GM18951 (cell line): ENCODE results near the gene GABRB2.

ENCODE experiments used
- POLR2A ChIP-seq: IDR thresholded peaks from 4 replicates; pipeline ENCODE4 v1.6.1; 2011; ENCODE audit warnings: mild to moderate bottlenecking; ENCODE audit not compliant: insufficient read length, insufficient read depth; ENCODE audit errors: extremely low read depth
- in situ Hi-C: fragments of 300-500 bp; cut with MboI; formaldehyde crosslinking; loops from one replicate; pipeline ENCODE4 v1.12.0; 2022; ENCODE audit warnings: low sequenced_read_pairs, mixed read lengths, inconsistent platforms; ENCODE audit not compliant: unreplicated experiment

The GABRB2 gene

DNA sequence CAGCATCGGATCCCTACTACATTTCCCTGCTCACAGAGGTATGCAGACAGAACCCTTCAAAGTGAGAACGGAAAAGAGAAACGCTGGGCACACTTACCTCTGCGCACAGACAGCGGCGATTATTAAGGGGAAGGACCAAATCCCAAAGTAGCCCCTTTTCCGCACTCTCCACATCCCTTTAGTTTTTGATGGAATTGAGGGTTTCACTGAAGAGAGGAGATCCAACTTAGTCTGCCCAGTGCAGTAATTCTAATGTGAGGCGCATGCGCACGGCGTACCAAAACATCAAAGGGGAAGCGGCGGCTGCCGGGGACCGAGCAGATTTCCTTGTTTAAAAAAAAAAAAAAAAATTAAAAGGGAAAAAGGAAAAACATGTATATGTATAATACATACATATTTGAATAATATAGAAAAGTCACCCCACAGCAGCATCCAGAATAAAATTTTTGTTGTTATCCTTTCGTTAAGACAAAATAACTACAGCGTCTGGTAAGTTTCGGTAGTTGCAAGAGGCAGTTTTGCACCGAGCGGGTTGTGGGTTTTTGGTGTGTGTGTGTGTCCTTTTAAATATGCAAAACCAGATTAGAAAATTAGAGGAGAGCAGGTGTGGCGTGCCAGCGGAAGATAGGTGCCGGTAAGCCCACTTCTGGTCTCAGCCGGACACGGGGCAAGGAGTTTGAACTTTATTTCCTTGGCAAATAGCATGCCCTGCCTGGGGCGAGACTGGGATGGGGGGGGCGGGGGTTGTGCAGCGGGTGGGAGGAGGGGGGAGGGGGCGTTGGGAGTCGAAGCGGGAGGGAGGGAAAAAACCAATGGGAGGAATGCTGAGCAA is at the start of gene GABRB2:
Gene GABRB2 (minus strand): TSS at position 256 of the 832 bp plus-strand sequence. CDS start 82 bp downstream, at position 174.
- no peak for TF ChIP-seq POLR2A
- in situ Hi-C loops: loop anchor here (25.0 kb wide), 1 partner anchor 1034 kb away; no protein-coding TSS in a partner anchor

DNA sequence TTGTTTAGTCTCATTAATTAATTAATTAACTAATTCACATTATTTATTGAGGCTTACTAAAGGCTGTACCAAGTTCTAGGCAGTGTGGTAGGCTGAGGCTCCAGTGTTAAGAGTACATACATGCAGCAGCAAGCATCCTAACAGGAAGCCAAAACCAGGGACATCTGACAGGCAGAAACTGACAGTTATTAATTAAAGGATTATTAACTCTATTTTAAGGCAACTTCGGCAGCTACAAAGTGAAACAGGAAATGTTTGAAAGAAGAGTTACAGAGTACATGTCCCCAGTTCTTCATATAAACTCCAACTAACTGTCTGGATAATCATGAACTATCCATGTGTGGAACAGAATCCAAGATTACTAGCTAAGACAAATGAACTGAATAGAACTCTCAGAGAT is 39.3 kb upstream of the GABRB2 start:
- in situ Hi-C loops: no loop called here
- no peak for TF ChIP-seq POLR2A

DNA sequence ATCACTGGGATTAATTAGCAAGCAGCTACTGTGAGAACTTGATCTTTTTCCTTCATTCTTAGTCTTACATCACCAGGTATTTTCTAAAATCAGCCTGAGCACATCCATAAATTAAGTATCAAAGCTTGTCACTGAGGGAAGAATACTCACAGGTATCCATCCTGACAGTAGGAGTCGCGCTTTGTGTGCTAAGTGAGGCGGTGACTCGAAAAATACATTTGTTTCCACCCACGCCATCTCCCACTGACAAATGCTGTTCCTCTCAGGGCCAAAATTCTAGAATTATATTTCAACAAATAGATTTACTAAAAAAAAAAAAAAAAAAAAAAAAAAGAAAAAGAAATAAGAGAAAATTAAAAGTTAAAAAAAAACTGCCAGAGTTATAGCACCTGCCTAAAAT is 34.1 kb upstream of the GABRB2 start:
- in situ Hi-C loops: no loop called here
- TF ChIP-seq POLR2A: no peak

DNA sequence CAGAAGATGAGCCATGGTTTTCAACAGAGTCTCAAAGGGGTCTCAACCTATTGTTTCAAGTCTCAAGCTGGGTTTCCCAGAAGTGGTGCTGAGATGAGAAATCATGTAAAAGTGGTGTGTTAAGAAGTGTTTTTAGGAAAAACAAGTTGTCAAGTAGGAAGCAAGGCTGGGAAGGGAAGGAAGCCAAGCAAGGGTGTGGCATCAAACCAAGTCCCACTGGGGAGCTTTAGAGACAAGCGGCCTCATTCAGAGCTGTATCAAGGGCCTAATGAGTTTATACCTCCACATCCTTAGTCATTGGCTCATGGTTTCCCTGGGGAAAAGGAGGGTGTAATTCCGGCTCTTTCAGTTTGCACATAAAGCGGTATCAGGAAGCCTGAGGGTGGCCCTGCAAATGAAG is 26.4 kb upstream of the GABRB2 start:
- in situ Hi-C loops: no loop called here
- no peak for TF ChIP-seq POLR2A

DNA sequence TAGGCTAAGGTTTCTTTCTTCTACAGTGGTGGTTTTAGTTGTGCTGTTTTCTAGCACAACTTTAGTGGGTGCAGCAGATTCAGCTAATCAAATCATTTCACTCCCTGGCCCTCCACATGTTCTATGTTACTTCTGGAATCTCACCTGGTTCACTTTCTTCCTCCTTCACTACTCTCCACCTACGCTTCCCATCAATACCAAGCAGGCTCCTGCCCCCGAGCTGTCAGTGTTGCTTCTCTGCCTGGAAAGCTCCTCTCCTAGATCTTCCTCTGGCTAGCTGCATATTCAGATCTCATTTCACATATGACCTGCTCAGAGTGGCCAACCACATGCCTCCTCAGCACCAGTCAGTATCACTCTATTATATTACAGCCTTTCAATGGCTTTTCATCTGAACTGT is 19.6 kb upstream of the GABRB2 start:
- no peak for TF ChIP-seq POLR2A
- in situ Hi-C loops: no loop called here

DNA sequence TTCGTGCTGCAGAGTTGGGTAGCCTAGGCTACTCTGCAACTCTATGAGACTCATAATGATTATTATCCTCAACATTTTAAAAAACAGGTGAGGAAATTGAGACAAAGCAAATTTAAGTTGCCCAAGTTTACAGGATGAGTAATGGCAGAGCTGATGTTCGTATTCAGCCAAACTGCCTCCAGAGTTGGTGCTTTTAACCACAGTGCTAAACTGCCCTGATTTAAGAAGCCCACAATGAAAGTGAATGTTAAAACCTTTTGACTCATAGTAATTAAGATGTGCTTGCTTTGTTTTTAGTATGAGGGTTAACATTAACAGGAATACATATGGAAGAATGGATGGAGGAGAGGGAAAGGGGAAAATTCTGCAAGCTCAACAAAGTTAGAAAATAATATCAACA is 15.9 kb upstream of the GABRB2 start:
- in situ Hi-C loops: no loop called here
- TF ChIP-seq POLR2A: no peak

DNA sequence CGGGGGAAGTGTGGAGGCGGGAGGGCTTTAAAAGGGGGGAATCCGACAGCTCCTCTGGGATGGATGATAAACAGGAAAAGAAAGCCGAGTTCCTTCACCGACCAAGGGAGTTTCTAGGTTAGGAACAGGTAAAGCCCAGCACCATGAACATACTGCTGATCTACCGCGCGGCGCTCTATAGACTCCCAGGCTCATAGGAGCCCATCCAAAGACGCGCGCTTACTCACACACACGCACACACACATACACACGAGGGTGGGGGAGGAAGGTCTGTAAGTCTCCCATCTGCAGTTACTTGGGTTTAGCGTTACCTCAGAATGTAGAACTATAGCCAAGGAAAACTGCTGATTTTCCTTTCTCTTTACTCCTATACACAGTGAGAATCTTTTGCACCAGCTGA is 2.6 kb upstream of the GABRB2 start:
- no peak for TF ChIP-seq POLR2A
- in situ Hi-C loops: loop anchor here (25.0 kb wide), 1 partner anchor 1037 kb away; no protein-coding TSS in a partner anchor

DNA sequence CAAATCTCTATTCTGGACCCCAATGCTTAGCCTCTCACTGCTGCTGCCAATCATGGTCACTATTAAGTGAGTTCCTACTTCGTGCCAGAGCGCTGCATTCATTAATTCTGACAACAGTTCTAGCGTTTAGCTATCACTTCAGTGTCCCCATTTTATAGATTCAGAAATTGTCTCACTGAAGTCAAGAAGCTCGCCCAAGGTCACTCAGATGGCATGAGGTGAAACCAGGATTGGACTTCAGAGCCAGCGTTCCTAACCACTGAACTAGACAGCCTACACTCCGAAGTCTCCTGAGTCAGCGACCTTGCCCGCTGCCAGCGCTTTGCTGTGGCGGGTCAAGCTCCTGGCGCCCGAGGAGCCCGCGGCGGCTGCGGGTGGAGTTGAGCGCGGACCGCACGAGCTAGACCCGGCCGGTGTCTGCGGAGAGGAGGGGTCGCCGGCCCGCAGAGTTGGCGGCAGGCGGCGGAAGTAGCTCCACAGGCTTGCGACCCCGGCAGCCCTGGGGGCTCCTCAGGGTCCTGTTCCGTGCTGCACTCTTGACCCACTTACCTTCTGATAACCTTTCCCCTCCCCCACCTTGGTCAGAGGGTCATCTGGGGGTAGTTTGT is 2.1 kb upstream of the GABRB2 start:
- in situ Hi-C loops: loop anchor here (25.0 kb wide), 1 partner anchor 1036 kb away; no protein-coding TSS in a partner anchor

DNA sequence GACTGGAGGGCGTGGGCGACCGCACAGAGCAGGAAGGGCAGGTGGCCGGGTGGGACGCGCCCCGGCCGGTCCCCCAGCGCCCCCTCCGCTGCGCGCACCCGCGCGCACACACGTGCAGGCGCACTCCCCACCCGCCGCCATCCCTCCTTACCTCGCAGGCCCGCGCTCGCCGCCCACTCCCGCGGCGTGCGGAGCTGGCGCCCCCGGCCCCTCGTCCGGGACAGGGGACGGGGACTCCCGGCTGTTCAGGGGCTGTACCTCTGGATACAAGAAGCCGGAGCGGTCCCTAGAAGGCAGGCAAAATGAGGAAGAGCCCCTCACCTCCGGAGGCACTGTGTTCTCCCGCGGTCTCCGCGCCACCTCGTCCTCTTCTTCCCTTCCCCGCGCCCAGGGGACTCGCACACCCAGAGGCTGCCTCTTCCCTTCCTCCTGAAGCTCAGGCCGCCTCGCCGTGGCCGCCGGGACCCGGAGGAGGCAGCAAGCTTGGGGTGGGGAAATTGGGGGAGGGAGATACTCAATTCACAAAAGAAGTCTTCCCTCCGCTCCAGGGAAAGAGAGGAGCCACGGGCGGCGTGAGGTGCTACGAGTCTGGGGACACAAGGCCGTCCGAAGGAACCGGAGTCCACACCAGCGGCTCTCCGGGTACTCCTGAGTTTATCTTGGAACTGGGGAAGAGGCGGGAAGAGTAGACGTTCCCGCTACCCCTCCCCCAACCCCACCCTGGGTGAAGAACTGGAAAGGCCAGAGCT is 1.4 kb upstream of the GABRB2 start:
- in situ Hi-C loops: loop anchor here (25.0 kb wide), 1 partner anchor 1036 kb away; no protein-coding TSS in a partner anchor

More for the DNA sequence above, 2.1 kb upstream of the GABRB2 start:
- TF ChIP-seq POLR2A: no peak

DNA sequence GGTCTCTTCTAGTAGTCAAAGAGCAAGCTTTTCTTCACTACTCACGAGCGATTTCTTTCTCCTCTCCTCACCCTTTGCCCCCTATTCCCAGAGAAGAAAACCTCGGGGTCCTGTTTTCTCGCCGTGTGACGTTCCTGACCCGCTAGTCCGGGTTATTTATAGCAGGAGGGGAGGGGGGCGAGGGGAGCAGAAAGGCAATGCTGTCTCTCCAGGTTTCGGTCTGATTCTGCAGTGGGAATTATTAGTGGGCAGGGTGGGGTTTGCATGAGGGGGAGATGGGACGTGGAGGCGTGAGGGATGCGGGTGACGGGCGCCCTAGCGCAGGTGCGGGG is 847 bp upstream of the GABRB2 start:
- in situ Hi-C loops: loop anchor here (25.0 kb wide), 1 partner anchor 1035 kb away; no protein-coding TSS in a partner anchor
- TF ChIP-seq POLR2A: no peak

More for the DNA sequence above, 1.4 kb upstream of the GABRB2 start:
- no peak for TF ChIP-seq POLR2A

DNA sequence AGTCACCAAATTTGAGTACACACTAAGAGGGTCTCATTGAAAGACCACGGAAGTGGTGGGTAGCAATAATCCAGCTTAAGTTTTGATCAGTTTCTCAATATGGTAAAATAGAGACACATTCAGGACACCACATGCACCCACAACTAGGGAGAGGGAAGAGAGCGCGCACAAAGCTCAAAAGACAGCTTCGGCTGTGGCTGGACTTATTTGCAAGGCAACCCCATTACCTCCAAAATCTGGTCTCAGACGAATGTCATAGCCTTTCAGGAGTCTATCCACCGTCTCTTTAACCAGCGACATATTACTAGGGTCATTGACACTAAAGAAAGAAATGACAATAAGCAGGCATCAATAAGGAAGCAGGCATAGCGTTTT is 443 bp downstream of the GABRB2 start:
- no peak for TF ChIP-seq POLR2A
- in situ Hi-C loops: loop anchor here (25.0 kb wide), 1 partner anchor 1034 kb away; no protein-coding TSS in a partner anchor

DNA sequence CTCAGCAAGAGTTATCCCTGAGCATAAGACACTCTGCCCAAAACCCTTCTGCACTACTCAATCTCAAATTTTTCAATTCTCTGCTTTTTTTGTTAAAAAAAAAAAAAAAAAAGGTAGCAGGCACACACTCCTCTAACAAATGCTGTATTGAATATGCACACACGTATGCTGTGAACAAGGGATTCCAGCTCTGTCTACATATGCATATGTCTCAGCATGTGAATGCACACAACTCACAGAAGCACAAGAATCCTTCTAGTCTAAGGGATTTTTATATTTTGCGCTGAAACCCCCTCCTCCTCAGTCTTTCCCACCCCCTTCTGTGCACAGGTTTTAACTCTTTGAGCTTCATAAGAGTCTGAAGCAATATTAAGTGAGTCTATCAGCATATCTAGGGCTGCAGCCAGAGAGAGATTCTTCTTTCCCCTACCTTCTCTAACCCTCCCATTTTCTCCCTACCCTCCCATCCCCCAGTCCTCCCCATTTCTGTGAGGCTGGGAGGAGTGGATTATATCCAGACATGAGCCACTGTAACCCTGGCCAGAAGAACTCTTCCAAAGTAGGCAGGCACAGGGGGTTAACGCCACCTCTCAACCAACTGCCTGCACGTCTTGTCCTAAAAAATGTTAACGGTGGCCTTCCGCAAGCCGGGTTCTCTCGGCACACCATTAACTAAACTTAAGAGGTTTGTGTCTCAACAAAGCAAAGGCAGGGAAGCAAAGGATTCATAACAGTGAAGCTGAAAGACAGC is 1.0 kb downstream of the GABRB2 start:
- in situ Hi-C loops: loop anchor here (25.0 kb wide), 1 partner anchor 1033 kb away; no protein-coding TSS in a partner anchor
- TF ChIP-seq POLR2A: no peak

DNA sequence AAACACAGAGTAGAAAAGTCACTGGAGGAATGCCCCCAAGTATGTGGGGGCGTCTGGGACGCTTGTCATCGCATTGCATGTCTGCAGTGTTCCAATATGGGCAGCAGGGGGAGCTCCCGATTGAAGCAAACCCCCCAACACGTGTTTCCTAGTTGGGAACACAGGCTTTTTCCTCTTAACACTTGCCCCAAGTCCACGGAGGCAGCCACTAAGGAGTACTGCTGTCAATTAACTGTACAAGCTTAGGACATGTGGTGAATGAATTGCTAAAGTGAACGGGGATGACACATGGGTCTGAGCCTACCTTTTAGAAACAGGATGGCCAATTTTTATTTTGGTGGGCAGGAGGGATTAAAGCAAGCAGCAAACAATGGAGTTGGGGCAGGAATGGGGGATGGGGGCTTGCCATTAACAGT is 2.2 kb downstream of the GABRB2 start:
- in situ Hi-C loops: loop anchor here (25.0 kb wide), 1 partner anchor 1032 kb away; no protein-coding TSS in a partner anchor
- no peak for TF ChIP-seq POLR2A

DNA sequence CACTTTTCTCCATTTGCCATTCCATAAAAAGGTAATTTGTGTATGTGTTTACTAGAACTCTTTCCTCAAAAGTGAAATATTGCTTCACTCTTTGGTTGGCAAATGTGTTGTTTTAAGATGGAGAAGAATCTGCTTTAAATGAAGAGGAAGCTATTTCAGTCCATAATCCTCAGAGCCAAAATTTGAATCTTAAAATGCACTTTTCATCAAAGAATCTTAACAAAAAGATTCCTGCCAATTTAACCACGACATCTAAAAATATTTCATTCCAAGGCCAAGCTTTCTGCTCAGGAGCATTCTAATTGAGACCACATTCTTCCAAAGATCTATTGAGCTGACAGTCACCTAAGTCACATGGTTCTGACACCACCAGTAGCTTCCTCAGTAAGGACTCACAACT is 7.5 kb downstream of the GABRB2 start:
- TF ChIP-seq POLR2A: no peak
- in situ Hi-C loops: loop anchor here (25.0 kb wide), 1 partner anchor 1027 kb away; no protein-coding TSS in a partner anchor
